T-helper 17 cell (primary cell): ENCODE measurements around the gene SFTPB. TPM values are rescaled to one million over a fixed set of nuclear protein-coding genes. Genes with fewer than 3 reads are reported as not detected.

Experiments
- ATAC-seq: fragments of 150-1000 bp; cut with Tn5 transposase; 2 replicates; pipeline ENCODE4 v1.10.0; 2021; ENCODE audit warnings: mild to moderate bottlenecking, moderate library complexity
- DNase-seq, 3 donors: peaks; one replicate each; pipeline versions ENCODE4 v3.0.0 to v3.0.0-alpha.2; 2020 to 2021
- H3K9me3 ChIP-seq: one replicate; pipeline ENCODE4 v1.7.0; 2013; ENCODE audit warnings: low read length, mild to moderate bottlenecking; ENCODE audit not compliant: control insufficient read depth, poor library complexity, severe bottlenecking
- H3K27ac Mint-ChIP-seq: one replicate; pipeline ENCODE4 v1.8.0; 2022; ENCODE audit warnings: mild to moderate bottlenecking, moderate library complexity, mixed read lengths
- H3K27me3 Mint-ChIP-seq: one replicate; pipeline ENCODE4 v1.8.0; 2022; ENCODE audit warnings: mixed read lengths
- H3K36me3 Mint-ChIP-seq: one replicate; pipeline ENCODE4 v1.8.0; 2022; ENCODE audit warnings: low read depth, mixed read lengths
- H3K4me1 Mint-ChIP-seq: one replicate; pipeline ENCODE4 v1.8.0; 2022; ENCODE audit warnings: mild to moderate bottlenecking, mixed read lengths
- H3K4me3 Mint-ChIP-seq: one replicate; pipeline ENCODE4 v1.8.0; 2022; ENCODE audit warnings: mild to moderate bottlenecking, moderate library complexity, mixed read lengths
- total RNA-seq, 4 donors: library from RNA in 2 of 4; stranded (reverse) in 2 of 4; gene quantifications; one replicate each; pipeline ENCODE4 v1.2.3 and lab custom pipeline; 2022 to 2026

The SFTPB gene
- total RNA-seq, 2 donors from 2014 or later: not detected

- peak; percentile 87 for ATAC-seq
- H3K9me3 ChIP-seq: no peaks in the 10 kb centered on the region
- peak in 1 of 3 donors; percentile 48 for DNase-seq
- Mint-ChIP-seq H3K36me3 (no peaks in the 10 kb centered on the region), H3K27ac (peak overlapping the region; percentile 81), H3K4me3 (no peak overlapping the region), H3K4me1 (peaks cover 34% of the 10 kb centered on the region), H3K27me3 (peaks cover 30% of the 10 kb centered on the region)
These were observed 39.3 kb upstream of the SFTPB start for GRCh38 chr2:85707304-85707703.

- Mint-ChIP-seq H3K27ac (peak overlapping the region; percentile 81), H3K27me3 (peaks cover 30% of the 10 kb centered on the region), H3K4me3 (no peak overlapping the region), H3K36me3 (no peaks in the 10 kb centered on the region), H3K4me1 (peaks cover 35% of the 10 kb centered on the region)
- DNase-seq (no peak), ATAC-seq (no peak)
- no peaks in the 10 kb centered on the region for H3K9me3 ChIP-seq
These were observed 38.7 kb upstream of the SFTPB start for GRCh38 chr2:85706599-85707296.

GRCh38 chr2:85706063-85706462 is 38.1 kb upstream of the SFTPB start:
- H3K27ac Mint-ChIP-seq: peak overlapping the region; percentile 86
- ATAC-seq (no peak), DNase-seq (no peak)
- H3K36me3 Mint-ChIP-seq: no peaks in the 10 kb centered on the region
- H3K27me3 Mint-ChIP-seq: peaks cover 25% of the 10 kb centered on the region
- H3K9me3 ChIP-seq: no peaks in the 10 kb centered on the region
- H3K4me1 Mint-ChIP-seq: peaks cover 35% of the 10 kb centered on the region
- no peak overlapping the region for H3K4me3 Mint-ChIP-seq

- Mint-ChIP-seq H3K4me1 (peaks cover 35% of the 10 kb centered on the region), H3K27ac (peak overlapping the region; percentile 86), H3K36me3 (no peaks in the 10 kb centered on the region), H3K4me3 (no peak overlapping the region), H3K27me3 (peaks cover 24% of the 10 kb centered on the region)
- no peak for ATAC-seq
- DNase-seq: no peak
- no peaks in the 10 kb centered on the region for H3K9me3 ChIP-seq
These were observed 37.7 kb upstream of the SFTPB start for GRCh38 chr2:85705680-85706039.

- DNase-seq: no peak
- peak overlapping the region; percentile 86 for H3K27ac Mint-ChIP-seq
- H3K4me1 Mint-ChIP-seq: peaks cover 35% of the 10 kb centered on the region
- no peaks in the 10 kb centered on the region for H3K9me3 ChIP-seq
- H3K4me3 Mint-ChIP-seq: peak overlapping the region; percentile 15
- H3K36me3 Mint-ChIP-seq: no peaks in the 10 kb centered on the region
- H3K27me3 Mint-ChIP-seq: peaks cover 19% of the 10 kb centered on the region
- ATAC-seq: peak; percentile 44
These were observed 37.0 kb upstream of the SFTPB start for GRCh38 chr2:85704800-85705679.

- Mint-ChIP-seq H3K4me1 (peaks cover 35% of the 10 kb centered on the region), H3K27ac (peak overlapping the region; percentile 86), H3K27me3 (peaks cover 19% of the 10 kb centered on the region), H3K4me3 (no peak overlapping the region), H3K36me3 (no peaks in the 10 kb centered on the region)
- no peaks in the 10 kb centered on the region for H3K9me3 ChIP-seq
- DNase-seq: no peak
- ATAC-seq: no peak
These were observed 36.0 kb upstream of the SFTPB start for GRCh38 chr2:85704038-85704437.

- H3K9me3 ChIP-seq: no peaks in the 10 kb centered on the region
- no peaks in the 10 kb centered on the region for H3K36me3 Mint-ChIP-seq
- no peak for ATAC-seq
- H3K27me3 Mint-ChIP-seq: peaks cover 19% of the 10 kb centered on the region
- H3K4me1 Mint-ChIP-seq: peaks cover 35% of the 10 kb centered on the region
- DNase-seq: no peak
- H3K4me3 Mint-ChIP-seq: no peak overlapping the region
- H3K27ac Mint-ChIP-seq: no peak overlapping the region
These were observed 35.3 kb upstream of the SFTPB start for GRCh38 chr2:85703329-85703728.

- H3K27me3 Mint-ChIP-seq: peaks cover 19% of the 10 kb centered on the region
- H3K4me1 Mint-ChIP-seq: peaks cover 35% of the 10 kb centered on the region
- H3K27ac Mint-ChIP-seq: peak overlapping the region; percentile 34
- no peak overlapping the region for H3K4me3 Mint-ChIP-seq
- DNase-seq: no peak
- H3K36me3 Mint-ChIP-seq: no peaks in the 10 kb centered on the region
- no peaks in the 10 kb centered on the region for H3K9me3 ChIP-seq
- no peak for ATAC-seq
These were observed 34.8 kb upstream of the SFTPB start for GRCh38 chr2:85702800-85703199.

- DNase-seq: no peak
- Mint-ChIP-seq H3K4me1 (peaks cover 33% of the 10 kb centered on the region), H3K27ac (peak overlapping the region; percentile 34), H3K36me3 (no peaks in the 10 kb centered on the region), H3K4me3 (no peak overlapping the region), H3K27me3 (peaks cover 22% of the 10 kb centered on the region)
- no peak for ATAC-seq
- no peaks in the 10 kb centered on the region for H3K9me3 ChIP-seq
These were observed 34.2 kb upstream of the SFTPB start for GRCh38 chr2:85702172-85702571.

GRCh38 chr2:85699325-85699724 is 31.3 kb upstream of the SFTPB start:
- no peak for DNase-seq
- ATAC-seq: no peak
- no peak overlapping the region for H3K27ac Mint-ChIP-seq

GRCh38 chr2:85698880-85699254 is 30.9 kb upstream of the SFTPB start:
- no peak overlapping the region for H3K4me3 Mint-ChIP-seq
- H3K36me3 Mint-ChIP-seq: no peaks in the 10 kb centered on the region
- H3K27me3 Mint-ChIP-seq: peaks cover 6% of the 10 kb centered on the region
- H3K4me1 Mint-ChIP-seq: peaks cover 15% of the 10 kb centered on the region
- no peaks in the 10 kb centered on the region for H3K9me3 ChIP-seq
- DNase-seq (no peak), ATAC-seq (no peak)
- H3K27ac Mint-ChIP-seq: no peak overlapping the region

More at GRCh38 chr2:85699325-85699724, 31.3 kb upstream of the SFTPB start:
- Mint-ChIP-seq H3K4me1 (peaks cover 17% of the 10 kb centered on the region), H3K4me3 (no peak overlapping the region), H3K27me3 (peaks cover 6% of the 10 kb centered on the region), H3K36me3 (no peaks in the 10 kb centered on the region)
- no peaks in the 10 kb centered on the region for H3K9me3 ChIP-seq

- no peaks in the 10 kb centered on the region for H3K9me3 ChIP-seq
- H3K4me1 Mint-ChIP-seq: peaks cover 11% of the 10 kb centered on the region
- ATAC-seq (no peak), DNase-seq (no peak)
- H3K27ac Mint-ChIP-seq: no peak overlapping the region
- H3K4me3 Mint-ChIP-seq: no peak overlapping the region
- H3K36me3 Mint-ChIP-seq: no peaks in the 10 kb centered on the region
- H3K27me3 Mint-ChIP-seq: peaks cover 6% of the 10 kb centered on the region
These were observed 30.3 kb upstream of the SFTPB start for GRCh38 chr2:85698184-85698879.

GRCh38 chr2:85697716-85698115 is 29.7 kb upstream of the SFTPB start:
- H3K27me3 Mint-ChIP-seq: peaks cover 6% of the 10 kb centered on the region
- H3K4me1 Mint-ChIP-seq: peaks cover 4% of the 10 kb centered on the region
- H3K4me3 Mint-ChIP-seq: no peak overlapping the region
- no peaks in the 10 kb centered on the region for H3K9me3 ChIP-seq
- no peaks in the 10 kb centered on the region for H3K36me3 Mint-ChIP-seq
- H3K27ac Mint-ChIP-seq: no peak overlapping the region
- no peak for ATAC-seq
- no peak for DNase-seq
